ENCODE results near the gene RNF4.
"Not testable (repeated sequence)": the region's sequence is repeated elsewhere in the genome, so short reads cannot be mapped to it uniquely, and the experiment has no call there.

RNF4 gene, protein sequence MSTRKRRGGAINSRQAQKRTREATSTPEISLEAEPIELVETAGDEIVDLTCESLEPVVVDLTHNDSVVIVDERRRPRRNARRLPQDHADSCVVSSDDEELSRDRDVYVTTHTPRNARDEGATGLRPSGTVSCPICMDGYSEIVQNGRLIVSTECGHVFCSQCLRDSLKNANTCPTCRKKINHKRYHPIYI

GRCh38 chr4:2468456-2469191, at the start of gene RNF4:
Gene RNF4, plus strand, starts transcription at chr4:2469106. Its CDS starts 21,388 bp downstream, at chr4:2490494.
- peaks cover 42% of the 10 kb centered on the region for H3K4me1 Mint-ChIP-seq

DNA sequence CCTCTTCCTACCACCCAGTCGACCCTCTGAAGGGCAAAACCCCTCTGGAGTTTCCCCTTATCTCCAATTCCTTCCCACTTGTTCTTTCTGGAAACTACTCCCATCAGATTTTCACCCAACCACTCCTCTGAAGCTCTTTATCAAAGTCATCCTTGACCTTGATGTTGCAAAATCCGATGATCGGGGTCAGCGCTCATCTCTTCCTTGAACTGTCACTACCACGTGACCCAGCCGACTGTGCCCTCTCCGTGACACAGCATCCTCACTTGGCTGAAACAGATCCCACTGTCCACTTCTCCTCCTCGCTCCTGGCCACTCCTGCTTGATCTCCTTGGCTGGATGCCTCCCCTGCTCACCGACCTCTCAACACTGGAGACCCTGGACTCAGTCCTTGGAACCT, 49.1 kb upstream of the RNF4 start:
- Mint-ChIP-seq H3K27me3 (peaks cover 66% of the 10 kb centered on the region), H3K4me3 (peak overlapping the region; percentile 90), H3K9me3 (no peaks in the 10 kb centered on the region), H3K36me3 (no peaks in the 10 kb centered on the region), H3K4me1 (peaks cover 31% of the 10 kb centered on the region), H3K27ac (no peak overlapping the region)
- ATAC-seq, result no peak

More at GRCh38 chr4:2468456-2469191, at the start of gene RNF4:
- Mint-ChIP-seq H3K9me3 (no peaks in the 10 kb centered on the region), H3K27ac (peak within 1 kb of the TSS; percentile 98), H3K4me3 (peak within 1 kb of the TSS; percentile 95), H3K27me3 (no peaks in the 10 kb centered on the region), H3K36me3 (peaks cover 17% of the 10 kb centered on the region)
- peak; percentile 92 for ATAC-seq

DNA sequence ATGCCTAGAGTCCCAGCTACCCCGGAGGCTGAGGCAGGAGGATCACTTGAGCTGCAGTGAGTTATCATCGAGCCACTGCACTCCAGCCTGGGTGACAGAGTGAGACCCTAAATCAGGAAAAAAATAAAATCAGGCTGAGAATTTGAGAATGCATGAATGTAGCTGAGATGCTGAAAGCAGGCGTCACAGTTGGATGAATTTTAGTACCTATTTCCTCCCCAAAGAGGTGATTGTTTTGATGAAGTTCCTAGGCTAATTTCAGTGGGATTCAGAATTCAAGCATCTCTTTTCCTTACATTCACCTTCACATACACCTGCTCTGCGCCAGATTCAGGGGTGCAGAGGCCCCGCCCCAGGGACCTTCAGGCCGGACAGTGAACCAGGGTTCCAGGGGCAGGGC, 47.0 kb upstream of the RNF4 start:
- Mint-ChIP-seq H3K9me3 (no peaks in the 10 kb centered on the region), H3K36me3 (no peaks in the 10 kb centered on the region), H3K4me1 (peaks cover 24% of the 10 kb centered on the region), H3K27me3 (peaks cover 55% of the 10 kb centered on the region), H3K4me3 (no peak overlapping the region), H3K27ac (no peak overlapping the region)
- ATAC-seq, result no peak

GRCh38 chr4:2423066-2423465, 45.8 kb upstream of the RNF4 start:
- no peaks in the 10 kb centered on the region for H3K9me3 Mint-ChIP-seq
- no peaks in the 10 kb centered on the region for H3K36me3 Mint-ChIP-seq
- no peak for ATAC-seq
- no peak overlapping the region for H3K27ac Mint-ChIP-seq
- peaks cover 56% of the 10 kb centered on the region for H3K27me3 Mint-ChIP-seq
- H3K4me1 Mint-ChIP-seq, result peaks cover 16% of the 10 kb centered on the region
- H3K4me3 Mint-ChIP-seq, result no peak overlapping the region

DNA sequence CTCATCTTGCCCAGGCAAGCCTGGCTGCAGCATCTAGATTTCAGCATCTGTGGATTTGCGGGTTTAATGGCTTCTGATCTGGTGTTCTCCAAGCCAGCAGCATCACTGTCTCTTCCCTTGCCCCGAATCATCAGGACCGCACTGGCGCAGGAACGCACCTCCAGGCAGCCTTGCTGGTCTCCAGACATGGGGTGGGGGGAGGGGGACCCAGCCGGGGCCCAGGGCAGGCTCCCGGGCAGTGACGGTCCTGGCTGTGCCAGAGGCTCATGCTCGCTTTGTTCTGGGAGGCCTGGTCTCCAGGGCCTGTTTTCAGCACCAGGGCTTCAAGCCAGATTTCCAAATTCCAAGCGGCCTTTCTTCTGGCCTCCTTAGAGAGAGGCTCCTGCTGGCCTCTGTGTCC, 45.2 kb upstream of the RNF4 start:
- H3K27ac Mint-ChIP-seq, result no peak overlapping the region
- no peak for ATAC-seq
- no peak overlapping the region for H3K4me3 Mint-ChIP-seq
- peaks cover 60% of the 10 kb centered on the region for H3K27me3 Mint-ChIP-seq
- H3K4me1 Mint-ChIP-seq, result peaks cover 15% of the 10 kb centered on the region
- no peaks in the 10 kb centered on the region for H3K9me3 Mint-ChIP-seq
- H3K36me3 Mint-ChIP-seq, result no peaks in the 10 kb centered on the region

GRCh38 chr4:2424581-2424980, 44.3 kb upstream of the RNF4 start:
- Mint-ChIP-seq H3K9me3 (no peaks in the 10 kb centered on the region), H3K36me3 (no peaks in the 10 kb centered on the region), H3K4me3 (no peak overlapping the region), H3K27me3 (peaks cover 67% of the 10 kb centered on the region), H3K27ac (no peak overlapping the region), H3K4me1 (peaks cover 7% of the 10 kb centered on the region)
- no peak for ATAC-seq

GRCh38 chr4:2425386-2426068, 43.4 kb upstream of the RNF4 start:
- Mint-ChIP-seq H3K9me3 (no peaks in the 10 kb centered on the region), H3K27ac (no peak overlapping the region), H3K27me3 (peaks cover 57% of the 10 kb centered on the region), H3K4me1 (no peaks in the 10 kb centered on the region), H3K4me3 (no peak overlapping the region), H3K36me3 (no peaks in the 10 kb centered on the region)
- no peak for ATAC-seq

GRCh38 chr4:2426069-2426397, 42.9 kb upstream of the RNF4 start:
- no peak for ATAC-seq
- Mint-ChIP-seq H3K36me3 (no peaks in the 10 kb centered on the region), H3K4me3 (no peak overlapping the region), H3K9me3 (no peaks in the 10 kb centered on the region), H3K27me3 (peaks cover 52% of the 10 kb centered on the region), H3K4me1 (no peaks in the 10 kb centered on the region), H3K27ac (no peak overlapping the region)

GRCh38 chr4:2426711-2427275, 42.1 kb upstream of the RNF4 start:
- no peak for ATAC-seq
- Mint-ChIP-seq H3K27me3 (peaks cover 52% of the 10 kb centered on the region), H3K4me3 (no peak overlapping the region), H3K27ac (no peak overlapping the region), H3K9me3 (no peaks in the 10 kb centered on the region), H3K4me1 (no peaks in the 10 kb centered on the region), H3K36me3 (no peaks in the 10 kb centered on the region)

- no peak overlapping the region for H3K4me3 Mint-ChIP-seq
Observed at GRCh38 chr4:2427383-2428334, 41.2 kb upstream of the RNF4 start.

GRCh38 chr4:2428496-2429213, 40.3 kb upstream of the RNF4 start:
- Mint-ChIP-seq H3K27me3 (peaks cover 39% of the 10 kb centered on the region), H3K4me3 (no peak overlapping the region), H3K4me1 (no peaks in the 10 kb centered on the region), H3K27ac (no peak overlapping the region), H3K9me3 (no peaks in the 10 kb centered on the region), H3K36me3 (no peaks in the 10 kb centered on the region)
- no peak for ATAC-seq

More at GRCh38 chr4:2427383-2428334, 41.2 kb upstream of the RNF4 start:
- Mint-ChIP-seq H3K9me3 (no peaks in the 10 kb centered on the region), H3K36me3 (no peaks in the 10 kb centered on the region), H3K27me3 (peaks cover 45% of the 10 kb centered on the region), H3K4me1 (no peaks in the 10 kb centered on the region), H3K27ac (no peak overlapping the region)
- ATAC-seq, result peak; percentile 9

- not testable (repeated sequence) for H3K4me3 Mint-ChIP-seq, ATAC-seq, H3K9me3 Mint-ChIP-seq, H3K4me1 Mint-ChIP-seq, H3K36me3 Mint-ChIP-seq, H3K27ac Mint-ChIP-seq
- peaks cover 36% of the 10 kb centered on the region for H3K27me3 Mint-ChIP-seq
Observed at GRCh38 chr4:2429945-2430757, 38.8 kb upstream of the RNF4 start.

- H3K4me3 Mint-ChIP-seq, result no peak overlapping the region
- H3K9me3 Mint-ChIP-seq, result no peaks in the 10 kb centered on the region
- no peaks in the 10 kb centered on the region for H3K4me1 Mint-ChIP-seq
- no peaks in the 10 kb centered on the region for H3K36me3 Mint-ChIP-seq
- peaks cover 33% of the 10 kb centered on the region for H3K27me3 Mint-ChIP-seq
- no peak overlapping the region for H3K27ac Mint-ChIP-seq
- no peak for ATAC-seq
Observed at GRCh38 chr4:2432004-2432403, 36.9 kb upstream of the RNF4 start.
